DMS79 treated with DMSO at 0.1 percent for 48 hours (cell line): ENCODE measurements around the gene NXN.
"Not testable (repeated sequence)": the region's sequence is repeated elsewhere in the genome, so short reads cannot be mapped to it uniquely, and the experiment has no call there.

Experiments used
- DNase-seq: peaks from one replicate; lab custom pipeline; 2025; lab: John Stamatoyannopoulos, UW

Gene NXN

DNA sequence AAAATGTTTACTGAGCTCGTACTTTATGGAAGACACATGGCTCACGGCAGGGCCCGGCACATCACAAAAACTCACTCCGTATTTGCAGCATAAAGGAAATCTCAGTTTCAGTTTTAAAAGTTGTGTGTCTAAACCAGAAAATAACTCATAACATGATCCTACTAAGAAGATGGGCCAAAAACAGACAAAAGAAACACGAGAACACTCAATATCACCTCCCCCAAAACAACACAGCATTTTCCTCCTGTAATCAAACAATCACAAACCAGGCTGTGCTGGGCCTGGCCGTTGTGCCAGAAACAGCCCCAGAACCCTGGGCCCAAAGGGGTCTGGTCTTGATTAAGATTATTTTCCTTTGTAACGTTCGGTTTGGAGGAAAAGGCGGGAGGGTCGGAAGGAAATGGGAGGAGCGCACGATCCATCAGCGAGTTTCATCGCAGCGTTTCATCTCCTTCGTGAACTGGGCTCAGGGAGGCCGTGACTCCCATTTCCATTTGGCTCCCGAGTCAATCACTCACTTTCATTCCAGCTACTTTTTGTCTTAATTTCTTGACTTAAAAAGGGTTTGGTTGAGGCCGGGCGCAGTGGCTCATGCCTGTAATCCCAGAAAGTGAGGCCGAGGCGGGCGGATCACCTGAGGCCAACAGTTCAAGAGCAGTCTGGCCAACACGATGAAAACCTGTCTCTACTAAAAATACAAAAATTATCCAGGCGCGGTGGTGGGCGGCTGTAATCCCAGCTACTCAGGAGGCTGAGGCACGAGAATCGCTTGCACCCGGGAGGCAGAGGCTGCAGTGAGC is 61.4 kb downstream of the NXN start:
- DNase-seq = no peak

DNA sequence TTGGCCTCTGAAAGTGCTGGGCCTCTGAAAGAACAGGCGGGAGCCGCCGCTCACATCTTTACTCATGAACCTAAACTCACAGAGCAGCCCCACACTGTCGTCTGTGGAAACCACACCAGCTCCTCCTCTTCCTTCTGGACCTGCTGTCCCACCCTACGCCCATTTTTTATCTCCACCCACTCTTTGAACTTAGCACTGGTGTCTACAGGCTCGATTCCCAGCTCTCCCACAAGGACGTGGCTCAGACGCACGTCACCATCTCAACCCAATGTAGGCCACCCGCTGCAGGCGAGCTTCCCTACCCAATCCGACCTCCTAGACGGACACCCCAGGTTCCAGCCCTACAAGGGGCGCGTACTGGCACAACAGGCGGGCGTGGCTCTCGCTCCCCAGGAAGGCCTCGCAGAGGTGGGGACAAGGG is 62.2 kb downstream of the NXN start:
- no peak for DNase-seq

- DNase-seq = no peak
Measured at GRCh38 chr17:916315-916714, 63.3 kb downstream of the NXN start.

- DNase-seq = peak; percentile 89
Measured at GRCh38 chr17:915538-916201, 63.9 kb downstream of the NXN start.

DNA sequence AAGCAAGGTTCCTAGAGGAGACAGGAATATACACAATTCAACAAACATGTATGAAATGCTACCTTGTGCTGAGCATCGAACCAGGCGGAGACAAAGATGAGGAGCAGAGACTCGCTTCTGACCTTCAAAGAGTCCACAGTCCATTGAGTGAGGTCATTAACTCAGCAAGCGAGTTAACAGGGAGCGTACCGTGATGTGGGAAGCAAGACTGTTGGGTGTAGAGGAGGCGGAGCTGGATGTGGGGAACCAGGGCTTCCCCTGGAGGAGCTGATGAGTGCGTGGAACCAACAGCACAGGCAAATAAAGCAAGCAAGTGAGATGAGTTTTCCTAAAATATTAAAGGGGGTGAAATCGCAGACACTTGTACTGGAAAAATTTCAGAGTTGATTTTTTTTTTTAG is 65.0 kb downstream of the NXN start:
- DNase-seq = peak; percentile 27

GRCh38 chr17:913207-913606 is 66.4 kb downstream of the NXN start:
- DNase-seq = no peak

DNA sequence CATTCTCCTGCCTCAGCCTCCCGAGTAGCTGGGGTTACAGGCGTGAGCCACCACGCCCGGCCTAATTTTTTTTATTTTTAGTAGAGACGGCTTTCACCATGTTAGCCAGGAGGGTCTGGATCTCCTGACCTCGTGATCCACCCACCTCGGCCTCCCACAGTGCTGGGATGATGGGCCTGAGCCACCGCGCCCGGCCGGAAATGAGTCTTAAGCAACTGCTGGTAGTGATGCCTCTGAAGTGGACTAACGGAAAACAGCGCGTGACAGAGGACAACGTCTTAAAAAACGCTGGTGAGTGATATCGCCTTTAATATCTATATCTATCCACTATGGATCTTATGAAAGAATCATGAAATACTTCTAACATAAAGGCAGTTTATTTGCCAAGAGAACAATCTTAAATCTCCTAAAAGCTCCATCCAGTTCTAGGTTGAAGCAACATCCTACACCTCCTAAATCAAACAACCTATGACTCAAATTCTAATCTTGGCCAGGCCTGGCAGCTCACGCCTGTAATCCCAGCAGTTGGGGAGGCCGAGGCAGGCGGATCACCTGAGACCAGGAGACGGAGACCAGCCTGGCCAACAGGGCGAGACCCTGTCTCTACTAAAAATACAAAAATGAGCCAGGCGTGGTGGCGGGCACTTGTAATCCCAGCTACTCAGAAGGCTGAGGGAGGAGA is 69.8 kb downstream of the NXN start:
- peak; percentile 17 for DNase-seq

DNA sequence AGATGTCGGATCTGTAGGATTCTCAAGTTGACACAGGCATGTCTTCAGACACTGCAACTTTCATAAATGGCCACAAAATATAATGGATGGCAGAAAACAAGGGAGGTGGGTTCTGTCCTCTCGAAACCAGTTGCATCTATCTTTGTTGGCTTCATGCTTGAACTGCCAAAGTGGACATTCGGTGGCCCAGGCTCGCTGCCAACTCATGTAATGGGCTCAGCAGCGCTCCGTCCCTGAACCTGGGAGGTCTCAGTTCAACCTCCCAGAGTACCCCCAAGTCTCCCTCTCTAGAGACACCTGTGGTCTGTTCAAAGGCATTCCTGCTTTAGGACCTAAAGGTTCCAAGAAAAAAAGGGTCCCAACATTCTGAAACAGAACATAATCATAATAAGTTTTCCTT is 71.9 kb downstream of the NXN start:
- DNase-seq = no peak

DNA sequence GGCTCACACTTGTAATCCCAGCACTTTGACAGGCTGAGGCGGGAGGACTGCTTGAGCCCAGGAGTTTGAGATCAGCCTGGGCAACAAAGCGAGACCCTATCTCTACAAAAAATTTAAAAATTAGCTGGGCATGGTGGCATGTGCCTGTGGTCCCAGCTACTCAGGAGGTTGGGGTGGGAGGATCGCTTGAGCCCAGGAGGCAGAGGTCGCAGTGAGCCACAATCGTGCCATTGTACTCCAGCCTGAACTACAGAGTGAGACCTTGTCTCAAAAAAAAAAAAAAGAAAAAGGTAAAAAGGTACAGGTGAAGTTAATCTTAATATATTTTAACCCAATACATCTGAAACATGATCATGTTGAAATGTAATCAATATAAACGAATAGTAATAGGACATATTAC is 73.9 kb downstream of the NXN start:
- not testable (repeated sequence) for DNase-seq

DNA sequence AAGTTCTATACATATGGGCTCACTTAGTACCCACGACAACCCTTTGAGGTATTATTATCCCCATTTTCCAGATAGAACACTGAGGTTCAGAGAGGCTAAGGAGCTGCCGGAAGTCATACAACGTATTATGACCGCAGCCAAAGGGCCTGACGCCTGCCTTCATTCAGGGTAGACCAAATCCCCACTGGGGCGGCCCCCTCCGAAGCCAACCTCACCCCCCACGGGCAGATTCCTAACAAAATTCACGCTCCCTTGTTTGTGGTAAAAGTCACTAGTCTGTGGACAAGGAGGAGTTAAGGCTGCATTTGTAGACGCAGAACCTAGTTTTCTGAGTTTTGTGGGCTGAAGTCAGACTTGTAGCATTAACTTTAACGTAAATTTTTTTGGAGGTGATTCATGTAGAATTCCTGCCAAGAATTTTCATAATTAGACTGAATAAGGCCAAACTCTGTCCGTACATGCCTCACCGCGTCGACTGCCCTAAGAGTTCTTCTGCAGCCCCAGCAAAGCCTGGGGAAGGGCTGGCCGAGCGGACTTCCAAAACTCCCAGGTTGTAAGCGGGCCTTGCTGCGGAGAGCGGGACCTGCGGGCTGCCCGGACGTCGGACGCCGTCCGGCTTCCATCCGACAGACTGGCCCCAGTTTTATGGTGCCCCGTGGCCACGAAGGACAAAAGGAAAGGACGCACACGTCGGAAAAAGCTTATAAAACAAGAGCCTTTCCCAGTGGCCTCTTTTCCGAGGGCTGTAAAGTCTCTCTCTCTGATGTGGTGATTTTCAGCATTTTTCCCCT is 75.7 kb downstream of the NXN start:
- no peak for DNase-seq

DNA sequence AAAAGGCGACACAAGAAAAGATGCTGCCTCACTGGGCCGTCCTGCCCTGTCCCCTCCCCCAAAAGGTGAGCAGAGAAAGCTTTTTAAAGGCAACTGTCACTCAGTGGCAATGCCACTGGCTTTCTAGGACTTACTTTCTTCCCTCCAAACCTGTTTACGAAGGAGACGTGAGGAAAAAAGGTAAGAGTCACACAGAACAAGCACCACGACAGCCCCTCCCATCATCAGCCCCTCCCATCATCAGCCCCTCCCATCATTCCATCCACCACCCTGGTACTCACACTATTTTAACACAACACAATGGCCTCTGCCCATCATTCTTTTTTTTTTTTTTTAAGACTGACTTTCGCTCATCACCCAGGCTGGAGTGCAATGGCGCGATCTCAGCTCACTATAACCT is 77.1 kb downstream of the NXN start:
- DNase-seq = no peak

DNA sequence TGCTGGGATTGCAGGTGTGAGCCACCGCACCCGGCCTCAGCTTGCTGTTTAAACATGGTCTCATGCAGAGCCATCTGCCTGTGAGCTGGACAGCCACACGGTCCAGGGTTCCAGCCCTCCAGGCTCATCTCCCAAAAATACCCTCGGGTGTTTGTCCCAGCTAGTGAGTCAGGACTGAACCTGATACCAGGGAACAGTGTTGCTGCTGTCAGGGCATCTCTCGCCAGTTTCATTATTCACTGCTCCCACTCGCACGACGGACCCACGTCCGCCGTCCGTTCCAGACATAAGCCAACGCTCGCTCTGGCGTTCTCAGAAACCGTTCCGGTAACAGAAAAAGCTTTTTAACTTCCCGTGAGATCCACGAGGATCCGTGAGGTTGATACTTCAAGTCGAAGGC is 77.6 kb downstream of the NXN start:
- no peak for DNase-seq

DNA sequence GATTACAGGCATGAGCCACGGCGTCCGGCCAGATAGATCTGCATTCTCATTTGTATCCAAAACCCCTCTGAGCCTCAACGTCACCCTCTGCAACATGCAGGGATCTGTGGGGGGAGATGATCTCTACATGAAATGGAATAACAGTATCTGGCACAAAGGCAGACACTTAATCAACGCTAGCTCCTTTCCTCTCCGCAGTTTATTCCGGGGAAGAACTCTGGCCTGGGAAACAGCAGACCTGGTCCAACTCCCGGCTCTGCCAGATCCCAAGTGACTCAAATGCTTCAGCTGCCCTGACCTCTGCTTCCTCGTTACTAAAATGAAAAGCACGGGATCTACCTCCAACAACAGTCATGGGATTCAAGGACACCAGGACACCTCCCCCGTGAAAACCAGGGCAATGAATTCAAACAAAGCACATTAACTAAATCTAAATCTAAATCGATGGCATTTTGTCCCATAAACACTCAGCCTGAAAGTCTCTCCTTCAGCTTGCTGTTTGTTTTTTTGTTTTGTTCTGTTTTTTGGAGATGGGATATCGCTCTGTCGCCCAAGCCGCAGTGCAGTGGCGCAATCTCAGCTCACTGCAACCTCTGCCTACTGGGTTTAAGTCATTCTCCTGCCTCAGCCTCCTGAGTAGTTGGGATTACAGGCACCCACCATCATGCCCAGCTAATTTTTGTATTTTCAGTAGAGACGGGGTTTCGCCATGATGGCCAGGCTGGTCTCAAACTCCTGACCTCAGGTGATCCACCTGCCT is 78.2 kb downstream of the NXN start:
- DNase-seq = no peak

GRCh38 chr17:900336-900934 is 79.1 kb downstream of the NXN start:
- no peak for DNase-seq

GRCh38 chr17:897970-898619 is 81.5 kb downstream of the NXN start:
- DNase-seq = no peak

GRCh38 chr17:896953-897661 is 82.5 kb downstream of the NXN start:
- DNase-seq = no peak

- no peak for DNase-seq
Measured at GRCh38 chr17:896454-896853, 83.1 kb downstream of the NXN start.

DNA sequence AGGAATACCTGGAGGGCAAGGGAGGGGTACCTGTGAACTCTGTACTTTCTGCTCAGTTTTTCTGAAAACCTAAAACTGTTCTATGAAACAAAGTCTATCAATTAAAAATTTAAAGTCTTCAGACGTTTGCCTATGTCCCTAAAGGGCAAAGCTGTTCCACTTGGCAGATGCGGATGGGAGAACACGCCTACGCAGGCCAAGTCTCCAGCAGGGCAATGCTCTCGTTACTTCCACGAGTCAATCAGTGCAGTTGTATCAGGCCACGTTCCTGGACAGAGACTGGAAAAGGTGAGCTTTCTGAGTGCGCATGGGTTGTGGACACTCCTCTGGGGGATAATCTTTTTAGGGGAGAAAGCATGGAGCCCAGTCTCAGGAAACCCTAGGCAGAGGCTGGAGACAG is 86.6 kb downstream of the NXN start:
- no peak for DNase-seq

DNA sequence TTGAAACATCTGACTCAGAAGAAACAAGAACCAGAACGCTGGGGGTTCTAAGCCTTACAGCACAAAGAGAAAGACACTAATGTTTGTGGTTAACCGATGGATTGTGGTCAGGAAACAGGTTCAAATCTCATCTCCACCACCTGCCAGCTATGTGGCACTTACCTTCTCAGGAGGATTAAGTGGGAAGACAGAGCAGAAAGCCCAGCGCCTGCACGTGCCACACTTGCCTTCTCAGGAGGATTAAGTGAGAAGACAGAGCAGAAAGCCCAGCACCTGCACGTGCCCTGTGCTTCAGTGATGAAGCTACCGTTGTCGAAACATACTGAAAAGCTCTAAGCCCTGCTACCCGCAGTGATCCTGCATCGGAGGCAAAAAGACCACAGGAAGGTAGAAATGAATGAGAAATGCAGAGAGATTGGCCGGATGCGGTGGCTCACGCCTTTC is 90.6 kb downstream of the NXN start:
- peak; percentile 27 for DNase-seq
